HG03045 (cell line): Measurements from ENCODE around the gene DENND1A.

Experiments
- ATAC-seq: cut with Tn5 transposase; IDR thresholded peaks from one replicate; pipeline ENCODE4 v1.9.1; 2021; ENCODE audit warnings: mild to moderate bottlenecking, moderate library complexity; ENCODE audit not compliant: unreplicated experiment

DENND1A gene

DNA sequence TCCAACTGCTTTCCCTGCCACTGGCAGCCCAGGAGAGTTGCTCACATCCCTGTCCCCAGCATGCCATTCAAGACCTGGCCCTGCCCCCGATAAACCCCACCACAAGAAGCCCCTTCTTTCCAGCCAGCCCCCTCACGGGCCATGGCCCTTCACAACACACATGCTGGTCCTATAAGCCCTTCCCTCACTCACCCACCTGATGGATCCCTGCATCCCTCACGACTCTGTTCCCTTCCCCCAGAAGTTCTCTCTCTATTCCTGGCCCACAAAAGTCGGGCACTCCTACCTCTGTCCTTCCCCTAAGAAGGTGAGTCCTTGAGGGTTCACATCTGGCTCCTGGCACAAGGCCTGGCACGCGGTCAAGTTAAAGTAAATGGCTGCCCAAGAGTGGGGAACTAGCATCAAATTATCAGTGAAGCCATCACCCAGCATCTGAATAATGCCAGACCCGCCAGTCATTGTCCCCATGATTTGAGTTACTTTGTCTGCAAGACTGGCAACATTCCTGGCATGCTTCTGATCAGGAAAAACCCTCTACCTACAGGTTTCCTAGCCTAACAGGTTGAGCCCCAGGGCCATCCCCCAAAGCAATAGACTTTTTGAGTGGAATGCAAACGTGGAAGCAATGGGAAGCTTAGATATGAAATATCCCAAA, 508.0 kb downstream of the DENND1A start:
- ATAC-seq = no peak

DNA sequence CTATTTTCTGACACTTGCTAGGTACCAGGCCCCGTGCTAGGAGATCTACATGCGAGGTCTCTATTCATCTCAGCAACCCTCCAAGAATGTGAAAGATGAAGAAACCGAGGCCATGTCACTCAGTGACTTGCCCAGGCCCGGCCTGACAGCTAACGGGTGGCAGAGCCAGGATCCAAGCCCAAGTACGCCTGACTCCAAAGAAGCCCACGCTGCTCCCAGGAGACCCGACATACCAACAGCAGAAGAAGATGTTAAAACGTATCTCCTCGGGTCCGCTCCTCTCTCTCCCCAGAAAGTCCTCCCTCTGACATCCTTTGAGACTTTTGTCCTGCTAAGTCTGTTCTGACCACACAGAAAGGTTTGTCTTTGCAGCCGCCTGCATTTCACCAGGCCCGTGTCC, 508.7 kb downstream of the DENND1A start:
- no peak for ATAC-seq

DNA sequence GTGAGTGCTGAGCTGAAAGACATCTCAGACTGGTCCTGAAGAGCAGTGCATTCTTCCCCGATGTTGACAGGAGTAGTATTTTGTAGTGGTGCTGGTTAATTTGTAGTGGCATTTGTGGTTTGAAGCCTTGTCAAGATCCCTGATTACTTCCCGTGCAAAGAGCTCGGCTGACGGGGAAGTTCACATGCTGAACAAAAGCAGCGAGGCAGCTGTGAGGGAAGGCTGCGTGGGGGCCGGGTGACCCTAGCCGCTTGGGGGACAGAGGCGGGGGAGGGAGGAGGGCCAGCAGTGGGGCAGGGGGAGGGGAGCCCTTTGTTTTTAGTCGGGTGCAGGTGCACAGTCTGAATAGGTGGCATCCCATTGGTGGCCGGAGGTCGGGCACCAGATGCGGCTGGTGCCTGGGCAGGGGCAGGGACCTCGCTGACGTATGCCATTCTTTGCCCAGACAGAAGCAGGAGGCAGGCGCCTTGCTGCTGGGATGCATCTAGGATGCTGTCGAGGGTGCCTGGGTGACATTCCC, 509.3 kb downstream of the DENND1A start:
- ATAC-seq = no peak

DNA sequence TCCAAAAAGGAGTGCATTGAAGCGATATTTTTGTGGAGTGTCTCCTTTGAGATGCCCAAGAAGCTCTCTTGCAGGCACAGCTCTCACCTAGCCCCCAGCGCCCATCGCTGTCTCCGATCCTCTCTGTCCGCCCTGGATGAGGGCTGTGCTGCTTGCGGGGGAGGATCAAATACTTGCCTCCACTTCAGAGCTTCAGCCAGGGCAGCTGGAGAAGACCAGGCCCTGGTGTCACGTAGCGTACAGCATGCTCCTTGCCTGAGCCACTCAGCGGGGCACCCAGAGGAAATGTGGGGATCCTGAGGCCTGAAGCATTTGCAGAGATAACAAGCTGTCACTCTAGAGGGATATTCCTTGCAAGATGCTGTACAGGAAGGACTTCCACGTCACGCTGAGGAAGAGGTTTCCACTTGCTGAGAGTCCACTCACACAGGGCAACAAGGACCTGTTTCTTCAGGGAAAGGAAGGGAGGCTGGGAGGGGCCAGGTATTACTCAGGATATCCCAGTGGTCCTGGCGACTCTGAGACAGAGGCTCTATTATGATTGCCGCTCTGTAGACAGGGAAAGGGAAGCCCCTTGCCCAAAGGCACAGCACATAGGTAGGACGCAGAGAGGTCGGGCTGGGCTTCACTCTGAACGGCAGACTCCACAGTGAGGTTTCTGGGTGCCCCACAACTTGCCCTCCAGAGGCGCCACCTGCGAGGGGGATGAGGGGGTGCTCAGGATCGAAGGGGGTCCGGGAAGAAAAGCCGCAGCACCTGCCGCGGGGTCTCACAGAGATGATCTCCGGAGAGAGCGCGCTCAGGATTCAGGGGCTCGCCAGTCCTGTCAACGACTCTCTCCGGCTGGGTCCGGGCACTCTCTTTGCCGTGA, 510.0 kb downstream of the DENND1A start:
- no peak for ATAC-seq

DNA sequence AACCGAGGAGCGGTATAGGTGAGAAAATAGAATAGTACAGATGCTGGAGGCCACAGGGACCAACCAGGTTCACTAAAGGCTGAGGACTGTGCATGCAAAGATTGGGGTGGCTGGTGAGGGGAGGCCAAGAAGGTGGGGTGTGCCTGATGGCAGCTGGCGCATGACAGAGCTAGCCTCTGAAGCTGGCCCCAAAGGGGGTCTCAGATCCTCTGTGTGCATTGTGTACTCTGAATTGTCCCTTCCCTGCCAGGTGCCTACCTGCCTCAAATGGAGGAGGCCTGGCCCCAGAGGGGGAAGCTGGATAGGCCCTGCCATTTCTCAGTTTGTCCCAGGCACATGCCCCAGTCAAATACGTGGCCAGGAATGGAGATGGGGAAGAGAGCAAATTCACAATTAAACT, 510.8 kb downstream of the DENND1A start:
- no peak for ATAC-seq

DNA sequence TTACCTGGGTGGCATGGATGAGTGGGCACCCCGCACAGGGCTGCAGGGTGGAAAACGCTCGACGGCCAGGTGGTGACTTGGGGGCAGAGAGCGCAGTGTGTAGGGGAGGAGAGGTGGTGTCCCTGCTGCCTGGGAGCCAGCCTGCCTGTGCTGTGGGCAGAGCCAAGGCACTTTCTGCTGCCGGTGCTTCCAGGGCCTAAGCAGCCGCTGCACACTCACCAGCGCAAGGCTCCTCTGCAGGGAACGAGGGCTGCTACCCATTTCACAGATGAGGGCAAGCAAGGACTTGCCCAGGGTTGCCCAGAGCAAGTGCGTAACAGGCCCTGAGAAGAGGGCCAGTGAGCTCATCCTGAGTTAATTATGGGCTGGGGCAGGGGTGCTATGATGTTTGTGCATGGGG, 511.4 kb downstream of the DENND1A start:
- no peak for ATAC-seq

DNA sequence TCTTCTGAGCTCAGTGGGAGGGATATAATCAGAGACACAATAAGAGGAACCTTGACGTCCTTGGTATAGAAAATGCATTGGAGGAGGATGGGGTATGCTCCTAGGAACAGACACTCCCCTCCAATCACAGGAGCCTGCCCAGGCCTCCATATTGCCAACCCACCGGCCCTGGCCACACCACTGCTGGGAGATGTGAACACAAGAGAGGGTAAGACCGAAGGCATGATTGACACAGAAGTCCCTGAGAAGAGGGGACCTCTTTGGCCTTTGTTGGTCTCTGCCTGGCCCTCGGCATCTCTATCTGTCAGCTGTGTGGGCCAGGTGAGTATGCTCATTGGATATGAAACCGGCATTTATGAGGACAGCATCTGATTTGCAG, 511.9 kb downstream of the DENND1A start:
- no peak for ATAC-seq

DNA sequence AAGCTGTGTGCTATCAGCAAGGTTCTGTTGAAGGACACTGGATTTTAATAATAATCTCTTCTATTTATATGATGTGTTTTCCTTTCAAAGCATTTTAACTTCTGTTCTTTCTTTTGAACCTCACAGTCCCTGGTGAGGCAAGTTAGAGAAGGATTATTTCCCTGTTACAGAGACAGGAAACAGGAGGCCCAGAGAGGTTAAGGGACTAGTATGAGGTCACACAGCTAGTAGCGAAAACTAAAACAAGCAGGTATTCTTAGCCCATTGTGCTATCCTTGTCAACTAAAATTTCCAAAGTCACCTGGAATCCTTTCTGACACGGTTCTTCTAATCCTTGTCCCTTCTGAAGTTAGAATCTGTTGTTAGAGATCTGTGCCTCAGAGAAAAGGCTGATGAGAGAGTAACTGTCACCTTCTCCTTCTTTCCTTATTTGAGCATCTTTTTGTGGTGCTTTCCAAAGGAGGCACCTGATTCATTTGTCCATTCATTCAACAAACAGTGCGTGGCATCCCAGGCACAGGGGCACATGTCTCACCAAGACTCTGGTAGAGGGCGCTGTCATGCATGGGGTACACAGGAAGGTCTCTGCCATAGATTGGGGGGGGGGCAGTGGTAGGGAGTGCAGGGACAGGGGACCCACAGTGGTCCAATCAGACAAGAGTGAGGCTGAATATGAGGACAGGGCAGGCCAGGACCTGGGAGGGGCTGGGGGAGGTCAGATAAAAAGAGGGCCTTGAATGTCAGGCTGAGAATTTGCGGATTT, 512.5 kb downstream of the DENND1A start:
- no peak for ATAC-seq

DNA sequence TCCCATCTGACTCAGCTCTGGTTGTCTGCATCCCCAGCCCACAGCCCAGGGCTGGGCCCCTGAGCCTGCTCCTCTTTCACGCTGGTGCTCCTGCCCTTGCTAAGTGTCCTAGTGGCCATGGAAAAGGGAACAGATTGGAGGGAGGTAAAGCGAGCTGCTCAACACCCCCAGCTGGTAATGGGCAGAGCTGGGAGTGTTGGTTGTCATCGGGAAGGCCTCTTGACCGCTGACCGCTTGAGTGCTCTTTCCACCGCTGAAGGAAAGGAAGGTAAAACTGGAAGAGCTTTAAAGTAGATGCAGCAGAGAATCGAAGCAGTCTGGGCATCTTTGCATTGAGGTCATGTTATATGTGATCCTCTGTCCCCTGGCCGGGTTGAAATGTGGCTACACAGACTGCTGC, 513.8 kb downstream of the DENND1A start:
- no peak for ATAC-seq

DNA sequence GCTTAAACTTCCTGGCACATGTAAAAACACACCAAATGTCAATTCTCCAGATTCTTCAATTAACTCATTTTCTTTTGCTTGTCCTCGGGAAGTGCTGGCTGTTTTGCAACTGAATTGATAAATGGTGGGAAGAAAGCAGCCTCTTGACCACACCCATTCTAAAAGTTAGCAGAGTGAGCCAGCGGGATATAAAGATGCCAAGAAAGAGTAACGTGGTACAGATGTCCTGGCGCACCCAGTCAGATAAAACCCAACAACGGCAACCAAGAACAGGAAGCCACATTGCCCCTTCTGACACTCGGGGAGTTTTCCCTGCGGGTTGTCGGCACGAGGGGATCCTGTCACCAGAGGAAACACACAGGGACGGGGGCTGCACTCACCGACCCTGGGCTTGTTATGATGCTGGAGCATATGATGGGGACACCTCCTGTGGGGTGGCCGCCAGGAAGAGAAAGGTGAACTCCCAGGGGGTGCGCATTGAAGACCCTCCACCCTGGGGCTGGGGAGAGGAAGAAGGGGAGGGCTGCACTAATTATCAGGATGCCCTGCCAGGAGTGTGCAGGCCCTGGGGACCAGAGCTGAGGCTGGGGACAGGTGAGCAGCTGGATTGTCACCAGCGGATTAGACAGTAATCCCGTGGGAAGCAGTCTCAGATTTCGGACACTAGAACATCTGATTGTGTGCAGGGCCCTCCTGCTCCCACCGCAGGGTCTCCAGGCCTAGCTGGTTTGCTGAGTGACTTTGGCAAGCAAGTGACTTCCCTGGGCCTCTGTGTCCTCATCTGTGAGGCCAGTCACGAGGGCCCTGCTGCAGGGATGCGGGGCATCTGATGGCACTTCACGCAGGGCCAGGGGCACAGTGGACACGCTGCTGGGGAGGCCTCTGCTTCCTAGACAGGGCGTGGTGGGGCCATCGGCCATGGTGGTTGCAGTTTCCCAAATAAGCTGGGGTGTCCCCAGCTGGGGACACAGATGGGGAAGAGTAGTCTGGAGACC, 514.7 kb downstream of the DENND1A start:
- no peak for ATAC-seq

DNA sequence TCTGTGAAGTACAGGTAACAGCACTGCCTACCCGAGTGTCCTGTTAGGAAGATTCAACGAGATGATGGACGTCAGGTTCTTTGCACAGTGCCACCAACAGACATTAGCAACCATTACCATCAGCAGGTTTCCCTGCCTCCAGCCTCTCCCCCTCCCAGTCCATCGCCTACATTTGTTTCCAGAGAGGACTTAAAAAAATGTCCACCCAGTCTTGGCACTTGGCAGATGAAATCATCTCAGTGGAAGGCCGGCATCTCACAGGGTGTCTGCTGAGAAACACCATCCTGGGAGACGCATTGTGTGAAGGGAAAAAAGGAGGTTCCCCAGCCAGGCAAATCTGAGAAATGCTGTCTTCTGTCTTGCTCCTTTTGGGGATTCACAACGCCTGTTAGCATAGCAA, 515.7 kb downstream of the DENND1A start:
- no peak for ATAC-seq

DNA sequence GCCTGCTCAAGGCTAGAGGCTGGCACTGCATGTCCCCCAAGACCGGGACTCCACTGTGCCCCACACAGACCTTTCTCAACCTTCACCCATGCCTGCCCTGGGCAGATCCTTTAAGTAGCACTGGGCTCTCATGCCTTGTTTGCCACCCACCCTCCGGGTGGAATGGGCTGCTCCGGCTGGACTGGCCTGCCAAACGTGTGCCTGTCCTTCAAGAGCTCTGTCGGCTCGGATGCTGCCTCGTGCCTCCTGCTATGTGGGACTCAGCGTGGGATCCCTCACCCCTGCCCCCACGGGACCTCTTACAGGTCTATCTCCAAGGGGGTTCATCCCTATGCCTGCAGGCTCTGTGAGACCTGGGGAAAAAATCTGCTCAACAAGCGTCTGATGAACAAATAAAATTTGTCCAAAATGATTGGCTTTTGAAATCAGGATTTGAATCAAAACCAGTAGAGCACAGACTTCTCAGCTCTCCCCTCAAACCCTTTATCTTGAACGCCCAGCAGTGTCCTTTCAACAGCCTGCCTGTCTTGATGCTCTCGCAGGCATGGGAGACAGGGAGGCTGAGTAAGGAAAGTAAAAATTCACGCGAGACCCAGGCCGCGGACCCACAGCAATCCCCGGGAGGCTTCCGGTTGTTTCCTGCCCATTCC, 517.6 kb downstream of the DENND1A start:
- ATAC-seq = no peak

DNA sequence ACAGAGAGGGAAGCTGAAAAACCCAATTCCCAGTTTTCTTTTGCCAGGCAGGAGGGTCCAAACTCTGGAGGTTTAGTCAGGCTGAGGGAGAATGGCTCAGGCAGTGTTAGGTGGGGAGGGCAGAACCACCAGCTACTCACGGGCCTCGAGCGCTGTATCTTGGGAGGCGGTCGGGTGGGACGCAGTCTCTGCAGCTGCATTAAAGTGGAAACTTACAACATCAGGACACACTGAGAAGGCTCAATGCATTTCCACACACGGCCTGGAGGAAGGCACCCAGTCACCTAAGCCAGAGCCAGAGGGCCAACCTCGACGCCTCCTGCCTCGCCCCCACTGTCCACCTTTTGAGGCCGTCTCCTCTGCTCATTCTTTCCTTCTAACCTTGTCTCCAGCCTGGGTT, 518.3 kb downstream of the DENND1A start:
- no peak for ATAC-seq

DNA sequence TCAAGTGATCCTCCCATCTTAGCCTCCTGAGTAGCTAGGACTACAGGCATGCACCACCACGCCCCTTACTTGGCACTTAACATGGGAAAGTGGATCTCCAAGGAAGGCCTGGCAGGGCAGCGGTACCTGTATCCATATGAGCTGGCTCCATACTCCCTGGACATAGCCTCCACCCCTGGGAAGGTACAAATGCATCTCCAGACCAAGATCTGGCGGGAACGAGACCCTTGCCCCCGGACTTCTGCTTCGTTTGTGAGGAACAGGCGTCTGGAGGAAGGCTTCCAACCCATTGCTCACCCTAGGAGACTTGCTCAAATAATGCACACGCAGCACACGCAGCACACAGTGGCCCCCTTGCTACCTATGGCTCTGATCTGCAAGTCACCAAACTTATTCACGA, 518.7 kb downstream of the DENND1A start:
- ATAC-seq = no peak

DNA sequence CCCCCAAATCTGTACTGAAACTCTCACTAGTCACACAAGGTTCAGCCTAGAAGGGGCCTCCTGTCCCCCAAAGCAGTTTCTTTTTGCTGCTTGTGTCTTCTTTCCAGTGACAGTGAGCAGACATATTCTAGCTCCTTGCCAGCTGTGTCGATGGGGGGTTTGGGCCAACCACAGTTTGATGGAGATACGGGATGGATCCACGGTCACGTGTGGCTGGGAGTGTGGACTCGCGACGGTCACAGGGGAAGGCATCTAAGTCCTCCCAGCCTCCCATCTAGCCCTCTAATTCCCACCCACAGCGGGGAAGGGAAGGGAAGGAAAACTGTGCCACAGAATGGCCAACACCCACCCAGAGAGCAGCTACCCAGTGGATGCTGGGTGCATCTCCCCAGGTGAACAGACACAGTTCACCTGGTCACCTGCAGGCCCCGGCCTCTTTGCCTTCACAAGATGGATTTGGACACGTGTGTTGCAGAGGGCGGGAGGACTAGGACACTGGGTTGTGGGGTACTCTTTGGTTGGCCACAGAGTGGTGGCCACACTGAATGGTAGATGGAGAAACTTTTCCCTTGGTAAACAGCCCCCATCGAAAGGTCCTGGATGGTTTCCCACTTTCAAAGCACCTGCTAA, 519.5 kb downstream of the DENND1A start:
- no peak for ATAC-seq

DNA sequence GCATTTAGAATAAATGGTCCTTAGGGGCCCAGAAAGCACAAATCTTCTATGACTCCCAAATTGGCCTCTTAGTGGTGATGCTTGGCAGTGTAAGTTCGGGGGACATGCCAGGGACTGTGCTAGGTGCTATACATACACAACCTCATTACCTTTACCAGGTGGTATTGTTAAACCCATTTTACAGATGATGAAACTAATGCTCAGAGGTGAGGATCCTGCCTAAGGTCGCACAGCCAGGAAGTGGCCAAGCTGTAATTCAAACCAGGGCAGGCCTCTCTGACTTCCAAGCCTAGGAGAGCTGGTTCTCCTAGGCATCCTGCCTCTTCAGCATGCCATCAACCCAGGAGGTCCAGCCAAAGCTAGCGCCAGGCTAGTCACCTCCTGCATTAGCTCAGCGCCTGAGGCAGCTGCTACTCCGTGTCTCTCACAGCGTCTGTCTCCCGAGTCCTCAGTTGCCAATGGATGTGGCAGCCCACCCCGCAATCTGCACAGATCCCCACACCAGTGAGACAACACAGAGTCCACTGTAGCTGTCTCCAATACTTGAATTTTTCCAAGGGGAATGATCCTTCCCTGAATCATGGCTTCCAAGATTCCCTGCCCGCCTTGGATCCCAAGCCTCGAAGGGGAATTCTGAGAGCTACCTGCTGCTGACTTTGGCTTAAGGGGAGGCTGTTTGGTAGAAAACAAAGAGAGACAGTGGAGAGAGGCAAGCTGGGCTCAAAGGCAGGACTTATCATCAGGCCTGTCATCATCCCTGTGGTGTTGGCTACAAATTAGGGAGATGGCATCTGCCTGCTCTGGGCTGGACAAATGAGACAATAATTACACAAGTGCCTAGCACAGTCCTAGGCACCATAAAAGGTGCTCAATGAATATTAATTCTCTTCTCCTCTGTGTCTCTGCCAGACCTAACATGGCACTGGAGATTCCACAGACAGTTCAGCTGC, 521.3 kb downstream of the DENND1A start:
- ATAC-seq = no peak

DNA sequence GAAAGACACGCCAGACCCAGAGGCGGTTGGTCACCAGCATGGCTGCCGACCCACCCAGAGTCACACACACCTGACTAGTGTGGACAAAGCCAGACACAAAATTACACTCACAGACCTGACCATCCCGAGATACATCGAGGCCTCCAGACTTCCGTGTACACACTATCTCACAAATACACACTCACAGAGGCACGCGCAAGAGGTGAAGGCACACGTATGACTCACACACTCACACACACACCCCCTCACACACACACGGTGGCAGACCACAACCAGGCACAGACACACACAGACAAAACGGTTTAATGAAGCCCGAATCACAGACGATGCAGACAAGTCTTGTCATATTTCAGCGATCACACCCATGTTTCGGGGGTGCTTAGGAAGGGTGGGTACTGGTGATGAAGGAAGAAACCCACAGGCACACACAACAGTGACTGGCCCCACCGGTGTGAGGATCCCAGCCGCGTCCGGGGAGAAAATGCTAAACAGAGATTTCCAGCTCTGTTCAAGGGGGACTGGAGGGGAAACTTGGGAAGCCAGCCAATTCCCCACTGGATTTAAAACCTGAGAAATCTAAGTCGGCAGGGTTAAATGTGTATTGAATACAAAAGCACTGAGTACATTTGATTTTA, 522.6 kb downstream of the DENND1A start:
- ATAC-seq = no peak

DNA sequence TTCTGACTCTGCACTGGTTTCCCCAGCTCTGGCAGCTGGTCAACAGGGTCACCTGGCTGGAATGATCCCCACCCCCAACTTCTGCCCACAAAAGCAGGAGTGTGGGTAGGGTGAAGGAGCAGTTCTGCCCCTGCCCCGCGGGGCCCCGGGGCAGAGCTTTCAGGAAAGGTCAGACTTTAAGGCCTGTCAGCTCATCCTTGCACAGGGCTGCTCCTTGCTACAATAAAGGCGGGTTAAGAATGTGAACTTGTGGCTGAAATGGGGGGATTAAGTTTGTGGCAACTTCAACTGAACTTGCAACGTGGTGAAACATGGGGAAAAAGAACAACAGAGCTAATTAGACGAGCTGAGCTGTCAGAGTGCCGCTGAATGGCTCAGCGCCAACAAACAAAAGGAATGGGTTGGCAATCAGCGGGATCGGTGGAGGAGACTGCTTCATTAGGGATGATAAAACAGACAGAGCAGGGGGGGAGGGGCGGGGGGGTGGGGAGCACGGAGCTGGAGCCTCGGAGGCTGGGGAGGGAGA, 523.2 kb downstream of the DENND1A start:
- ATAC-seq = no peak
